ENCODE results near the gene GALNT5. TPM values are rescaled to one million over a fixed set of nuclear protein-coding genes. Genes with fewer than 3 reads are reported as not detected.

Gene GALNT5
- total RNA-seq, 4 donors from 2014 or later: 6.6 to 20.1 (median 9.2) TPM

DNA sequence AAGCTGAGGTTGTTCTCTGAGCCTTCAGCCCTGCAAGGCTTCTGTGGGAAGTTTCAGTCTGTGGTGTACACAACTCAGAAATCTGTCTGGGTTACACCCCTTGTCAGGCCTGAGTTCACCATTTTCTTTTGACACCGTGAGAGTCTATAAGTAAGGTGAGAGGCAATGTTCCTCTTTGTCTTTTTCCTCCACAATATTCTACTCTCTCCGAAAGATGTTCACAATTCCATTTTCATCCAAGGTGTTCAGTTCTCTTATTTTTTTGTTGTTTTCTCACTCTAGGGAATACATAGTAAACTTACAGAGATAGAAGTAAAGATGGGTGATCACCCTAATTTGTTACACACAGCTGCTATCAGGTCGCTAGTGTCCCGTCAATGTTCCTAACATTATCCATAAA, 64.9 kb downstream of the GALNT5 start:
- DNase-seq: no peak
- Histone ChIP-seq H3K27ac (no peak overlapping the region), H3K27me3 (no peaks in the 10 kb centered on the region), H3K36me3 (no peaks in the 10 kb centered on the region), H3K4me1 (peaks cover 0 to 3% (median 0%) of the 10 kb centered on the region in 4 donors), H3K9me3 (no peaks in the 10 kb centered on the region), H3K4me3 (no peak overlapping the region)
- TF ChIP-seq, protein P1, sequence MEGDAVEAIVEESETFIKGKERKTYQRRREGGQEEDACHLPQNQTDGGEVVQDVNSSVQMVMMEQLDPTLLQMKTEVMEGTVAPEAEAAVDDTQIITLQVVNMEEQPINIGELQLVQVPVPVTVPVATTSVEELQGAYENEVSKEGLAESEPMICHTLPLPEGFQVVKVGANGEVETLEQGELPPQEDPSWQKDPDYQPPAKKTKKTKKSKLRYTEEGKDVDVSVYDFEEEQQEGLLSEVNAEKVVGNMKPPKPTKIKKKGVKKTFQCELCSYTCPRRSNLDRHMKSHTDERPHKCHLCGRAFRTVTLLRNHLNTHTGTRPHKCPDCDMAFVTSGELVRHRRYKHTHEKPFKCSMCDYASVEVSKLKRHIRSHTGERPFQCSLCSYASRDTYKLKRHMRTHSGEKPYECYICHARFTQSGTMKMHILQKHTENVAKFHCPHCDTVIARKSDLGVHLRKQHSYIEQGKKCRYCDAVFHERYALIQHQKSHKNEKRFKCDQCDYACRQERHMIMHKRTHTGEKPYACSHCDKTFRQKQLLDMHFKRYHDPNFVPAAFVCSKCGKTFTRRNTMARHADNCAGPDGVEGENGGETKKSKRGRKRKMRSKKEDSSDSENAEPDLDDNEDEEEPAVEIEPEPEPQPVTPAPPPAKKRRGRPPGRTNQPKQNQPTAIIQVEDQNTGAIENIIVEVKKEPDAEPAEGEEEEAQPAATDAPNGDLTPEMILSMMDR (IDR thresholded peaks at IDR 0.05): no peak
- TF ChIP-seq POLR2A (IDR thresholded peaks at IDR 0.05): no peak

DNA sequence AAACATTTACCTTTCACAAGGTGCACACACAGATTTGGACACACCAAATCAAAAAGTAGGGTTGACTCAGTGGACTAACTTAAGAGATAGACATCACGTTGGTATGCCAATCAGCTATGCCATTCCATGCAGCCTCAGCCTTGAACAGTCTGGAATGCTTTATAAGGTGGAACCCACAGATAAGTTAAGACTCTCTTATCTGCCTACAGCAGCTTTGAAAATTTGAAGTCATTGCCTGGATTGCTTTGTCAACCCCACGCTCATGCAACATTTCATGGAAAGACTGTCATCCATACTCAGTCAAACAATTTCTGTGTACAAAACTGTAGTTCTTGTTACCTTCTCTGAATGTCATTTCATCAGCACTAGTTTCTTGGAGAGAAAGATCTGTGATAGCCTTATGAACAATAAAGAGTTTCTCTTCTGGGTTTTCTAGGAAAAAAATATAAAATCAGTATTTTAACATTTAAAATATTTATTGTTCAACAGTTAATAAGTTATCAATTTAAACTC, 66.9 kb downstream of the GALNT5 start:
- Histone ChIP-seq H3K4me1 (peaks cover 0 to 10% (median 2%) of the 10 kb centered on the region in 4 donors), H3K27me3 (no peaks in the 10 kb centered on the region), H3K4me3 (no peak overlapping the region), H3K36me3 (no peaks in the 10 kb centered on the region), H3K9me3 (no peaks in the 10 kb centered on the region), H3K27ac (no peak overlapping the region)
- TF ChIP-seq, protein P1 (IDR thresholded peaks at IDR 0.05): no peak
- TF ChIP-seq POLR2A (IDR thresholded peaks at IDR 0.05): no peak
- DNase-seq: no peak

DNA sequence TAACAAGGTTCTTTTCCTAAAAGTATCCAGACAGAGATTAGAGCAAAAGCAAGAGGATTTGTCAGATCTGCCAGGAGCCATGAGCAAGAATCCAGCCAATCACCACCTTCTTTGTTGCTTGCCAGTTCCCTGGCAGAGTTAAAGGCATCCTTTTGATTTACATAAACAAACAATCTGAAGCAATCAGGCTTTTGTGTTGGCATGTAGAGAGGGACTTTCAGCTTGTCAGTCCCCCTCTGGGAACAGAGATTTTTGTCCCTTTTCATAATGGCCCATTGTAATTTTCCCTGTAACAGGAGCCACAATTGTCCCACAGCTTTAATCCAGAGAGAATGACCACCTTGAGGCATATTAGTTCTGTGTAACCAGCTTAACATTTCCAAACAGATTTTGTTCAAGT, 68.3 kb downstream of the GALNT5 start, which contains the start of gene ERMN:
Gene ERMN (minus strand): TSS at position 39 of the 400 bp plus-strand sequence. CDS start 182 bp downstream, outside the sequence.
- Histone ChIP-seq H3K4me1 (peaks cover 0 to 10% (median 2%) of the 10 kb centered on the region in 4 donors), H3K4me3 (no peak within 1 kb of the TSS), H3K36me3 (no peaks in the 10 kb centered on the region), H3K27ac (no peak within 1 kb of the TSS), H3K9me3 (no peaks in the 10 kb centered on the region), H3K27me3 (no peaks in the 10 kb centered on the region)
- no peak for TF ChIP-seq POLR2A (IDR thresholded peaks at IDR 0.05)
- TF ChIP-seq, protein P1 (IDR thresholded peaks at IDR 0.05): no peak
- no peak for DNase-seq

DNA sequence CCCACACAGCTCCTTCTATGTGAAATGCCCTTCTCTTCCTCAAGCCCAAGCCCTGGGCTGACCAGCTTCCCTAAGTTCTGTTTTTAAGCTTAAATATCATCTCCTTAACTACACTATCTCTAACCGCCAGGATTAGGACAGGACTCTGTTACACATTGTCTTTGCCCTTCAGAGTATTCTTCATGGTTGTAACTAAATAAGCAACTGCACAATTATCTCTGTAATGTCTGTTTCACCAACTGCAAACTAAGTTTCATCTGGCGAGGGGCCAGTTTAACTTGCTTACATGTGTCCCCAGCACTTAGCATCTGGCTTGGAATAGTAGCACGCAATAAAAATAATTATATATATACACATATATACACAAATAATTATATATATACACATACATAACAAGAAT, 69.2 kb downstream of the GALNT5 start:
- TF ChIP-seq, protein P1 (IDR thresholded peaks at IDR 0.05): no peak
- no peak for TF ChIP-seq POLR2A (IDR thresholded peaks at IDR 0.05)

DNA sequence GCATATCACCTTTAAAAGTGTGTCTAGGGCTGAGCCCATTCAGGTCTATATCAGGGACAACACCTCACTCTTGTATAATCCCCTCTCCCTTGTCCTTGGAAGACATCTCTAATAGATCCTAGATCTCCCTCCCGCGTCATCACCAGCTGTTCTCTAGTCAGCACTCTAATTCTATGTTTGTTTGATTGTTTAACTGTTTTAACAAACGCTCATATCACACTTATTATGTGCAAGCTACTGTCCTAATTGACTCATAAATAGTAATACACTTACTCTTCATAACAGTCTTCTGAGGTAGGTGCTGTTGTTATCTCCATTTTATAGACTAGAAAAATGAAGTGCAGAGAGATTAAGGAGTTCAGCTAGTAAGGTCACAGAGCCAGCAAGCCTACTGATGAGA, 69.7 kb downstream of the GALNT5 start:
- peaks cover 0 to 10% (median 2%) of the 10 kb centered on the region in 4 donors for H3K4me1 ChIP-seq
- H3K4me3 ChIP-seq: no peak overlapping the region
- TF ChIP-seq, protein P1 (IDR thresholded peaks at IDR 0.05): no peak
- TF ChIP-seq POLR2A (IDR thresholded peaks at IDR 0.05): no peak
- no peaks in the 10 kb centered on the region for H3K36me3 ChIP-seq
- no peaks in the 10 kb centered on the region for H3K9me3 ChIP-seq
- H3K27ac ChIP-seq: no peak overlapping the region
- H3K27me3 ChIP-seq: no peaks in the 10 kb centered on the region
- DNase-seq: no peak

More for the DNA sequence above, 69.2 kb downstream of the GALNT5 start:
- no peak overlapping the region for H3K4me3 ChIP-seq
- H3K4me1 ChIP-seq: peaks cover 0 to 10% (median 2%) of the 10 kb centered on the region in 4 donors
- DNase-seq: no peak
- no peaks in the 10 kb centered on the region for H3K36me3 ChIP-seq
- no peaks in the 10 kb centered on the region for H3K9me3 ChIP-seq
- H3K27me3 ChIP-seq: no peaks in the 10 kb centered on the region
- H3K27ac ChIP-seq: no peak overlapping the region
